HEK293T (cell line): ENCODE data around the gene REV3L.

Experiments used
- ARNT ChIP-seq: fragments of 450-650 bp; IDR thresholded peaks from 2 replicates; pipeline ENCODE4 v1.6.1; 2017; ENCODE audit warnings: mild to moderate bottlenecking
- BHLHE40 ChIP-seq: fragments of 450-650 bp; IDR thresholded peaks from 2 replicates; pipeline ENCODE4 v1.6.1; 2016; ENCODE audit warnings: mild to moderate bottlenecking, moderate library complexity, borderline replicate concordance
- CTBP1 ChIP-seq: fragments of 450-650 bp; IDR thresholded peaks from 2 replicates; pipeline ENCODE4 v1.6.1; 2016; ENCODE audit warnings: borderline replicate concordance
- ELF4 ChIP-seq: fragments of 450-650 bp; IDR thresholded peaks from 2 replicates; pipeline ENCODE4 v1.6.1; 2017; ENCODE audit warnings: antibody characterized with exemption
- FOXK2 ChIP-seq: fragments of 450-650 bp; IDR thresholded peaks from 2 replicates; pipeline ENCODE4 v1.6.1; 2016; ENCODE audit warnings: mild to moderate bottlenecking
- FOXM1 ChIP-seq: fragments of 450-650 bp; IDR thresholded peaks from 2 replicates; pipeline ENCODE4 v1.6.1; 2017; ENCODE audit warnings: mild to moderate bottlenecking, borderline replicate concordance
- HDGF ChIP-seq: fragments of 450-650 bp; IDR thresholded peaks from 2 replicates; pipeline ENCODE4 v1.6.1; 2017; ENCODE audit warnings: antibody characterized with exemption, borderline replicate concordance
- L3MBTL2 ChIP-seq: fragments of 450-650 bp; conservative IDR thresholded peaks from 2 replicates; pipeline ENCODE4 v1.6.1; 2016; ENCODE audit warnings: mild to moderate bottlenecking
- NFRKB ChIP-seq: fragments of 450-650 bp; IDR thresholded peaks from 2 replicates; pipeline ENCODE4 v1.6.1; 2016; ENCODE audit warnings: mild to moderate bottlenecking, moderate library complexity
- PKNOX1 ChIP-seq: fragments of 450-650 bp; IDR thresholded peaks from 2 replicates; pipeline ENCODE4 v1.6.1; 2016
- SP1 ChIP-seq: fragments of 450-650 bp; IDR thresholded peaks from 2 replicates; pipeline ENCODE4 v1.6.1; 2017
- SUZ12 ChIP-seq: fragments of 450-650 bp; IDR thresholded peaks from 2 replicates; pipeline ENCODE4 v1.6.1; 2016; ENCODE audit warnings: mild to moderate bottlenecking

DNA sequence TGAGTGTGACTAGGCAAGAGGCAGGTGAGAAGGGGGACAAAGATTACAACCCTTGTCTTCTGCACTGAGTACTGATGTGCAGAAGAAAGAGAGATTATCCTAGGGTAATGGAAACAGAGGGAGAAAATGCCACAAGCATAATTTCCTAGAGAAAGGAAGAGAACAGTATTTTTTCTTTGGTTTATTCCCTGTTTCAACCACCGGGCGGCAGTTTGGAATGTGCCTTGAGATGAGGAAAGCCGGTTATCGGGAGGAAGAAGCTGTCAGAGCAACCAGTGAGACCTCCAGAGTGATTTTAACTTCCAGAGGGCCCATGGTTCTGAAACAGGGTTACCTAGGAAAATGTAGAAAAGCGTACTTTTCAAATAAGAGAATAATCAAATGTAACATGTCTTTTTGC lies 121.4 kb downstream of the REV3L start:
- TF ChIP-seq ARNT: no peak
- TF ChIP-seq FOXK2: no peak
- TF ChIP-seq SP1: no peak
- no peak for TF ChIP-seq L3MBTL2
- TF ChIP-seq FOXM1: no peak
- TF ChIP-seq BHLHE40: no peak
- TF ChIP-seq CTBP1: no peak
- TF ChIP-seq HDGF: no peak
- no peak for TF ChIP-seq SUZ12
- TF ChIP-seq PKNOX1: no peak
- no peak for TF ChIP-seq ELF4
- no peak for TF ChIP-seq NFRKB
